Measurements from ENCODE around the gene ARRDC1.

- no peak for TF ChIP-seq GATA2 (IDR thresholded peaks at IDR 0.05; ENCODE audit: low read depth, low read length)
- TF ChIP-seq GATA3 (IDR thresholded peaks at IDR 0.05; ENCODE audit: low read depth, low read length): no peak
Observed at GRCh38 chr9:137590469-137591383, 14.8 kb upstream of the ARRDC1 start, which contains the start of gene ZMYND19.

Data from SH-SY5Y (cell line).